Left ventricle myocardium superior (tissue), 1 donor: ENCODE data around the gene IARS2. TPM values are rescaled to one million over a fixed set of nuclear protein-coding genes. Genes with fewer than 3 reads are reported as not detected.

ENCODE experiments used
- microRNA-seq: library from miRNA; unstranded; fragments of <30 nt; microRNA quantifications from one replicate; pipeline ENCODE4 v1.2.0, GENCODE V29; 2020; ENCODE audit warnings: borderline number of aligned reads
- total RNA-seq: library from RNA; stranded (reverse); fragmentation: NEBNext Ultra II Directional; extraction: Animal tissue kit (Norgen Biotek cat#: 25700); gene quantifications from one replicate; pipeline ENCODE4 v1.2.1, GENCODE V29; 2021
- donor health status: DM: no; HTN: yes; CAD: no; lungs with severe emphysema.

Gene IARS2
- total RNA-seq, 1 donor from 2014 or later: 92.0 TPM

Small RNA genes within 50 kb of the gene (microRNA-seq; reads per million reads assigned to microRNA genes)
- gene MIR194-1 (not detected), gene MIR215 (not detected)

Other genes starting within 250 kb of the IARS2 start
- gene SLC30A10, start 165.6 kb upstream of the IARS2 start, total RNA-seq: 0.42 TPM
- 62.9 TPM for gene EPRS1, start 47.6 kb upstream of the IARS2 start, total RNA-seq
- gene BPNT1, start 4.3 kb upstream of the IARS2 start, total RNA-seq: 17.6 TPM
- 25.9 TPM for gene RAB3GAP2, start 178.3 kb downstream of the IARS2 start, total RNA-seq